Neural progenitor cell (in vitro differentiated cells): ENCODE results near the gene ANKRD11.

Experiments used
- CTCF ChIP-seq: fragments of 200-600 bp; sonication (generic); IDR thresholded peaks from 2 replicates; pipeline ENCODE4 v1.5.1; 2017; ENCODE audit warnings: antibody characterized with exemption, mild to moderate bottlenecking
- EZH2 ChIP-seq: fragments of 200-600 bp; sonication (generic); IDR thresholded peaks from 2 replicates; pipeline ENCODE4 v1.6.1; 2017; ENCODE audit warnings: antibody characterized with exemption, mild to moderate bottlenecking, moderate library complexity

GRCh38 chr16:89490439-89491237, at the start of gene ANKRD11:
- no peak for TF ChIP-seq CTCF
- TF ChIP-seq EZH2 = no peak
